ENCODE results near the gene FIBCD1.

GRCh38 chr9:130933114-130934046 lies 5.7 kb downstream of the FIBCD1 start:
- no peak for TF ChIP-seq CTCF (optimal IDR thresholded peaks at IDR 0.05 in 1 of 3, IDR thresholded peaks at IDR 0.05 in 1 of 3, conservative IDR thresholded peaks at IDR 0.05 in 1 of 3; ENCODE audit: extremely low read depth in 1 of 3, insufficient read depth in 2 of 3, low read length in 3 of 3)
- no peak for TF ChIP-seq EZH2 (IDR thresholded peaks at IDR 0.05; ENCODE audit: low read length)

Measured in keratinocyte (primary cell).